ENCODE data around the gene EPHA7. TPM values are rescaled to one million over a fixed set of nuclear protein-coding genes. Genes with fewer than 3 reads are reported as not detected.

The EPHA7 gene
- polyA plus RNA-seq, 1 donor (not counting 4 experiments of a cell fraction or from before 2014, with no cell fraction given): not detected

DNA sequence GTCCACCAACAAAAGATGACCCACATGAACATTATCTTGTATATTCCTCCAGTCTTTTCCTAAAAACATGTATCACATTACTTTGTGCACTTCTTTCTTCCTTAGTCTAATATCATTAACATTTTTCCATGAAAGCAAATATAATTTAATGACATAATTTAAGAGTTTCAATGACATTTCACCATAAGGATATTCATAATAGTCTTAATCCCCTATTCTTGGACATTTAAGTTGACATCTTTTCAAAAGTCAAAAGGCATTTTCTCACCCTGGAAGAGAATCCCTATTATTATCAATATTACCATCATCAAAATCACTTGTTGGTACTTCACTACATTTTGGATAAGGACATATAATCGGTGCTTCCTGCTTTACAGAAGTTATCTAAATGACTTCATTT is 31.3 kb downstream of the EPHA7 start:
- Histone ChIP-seq H3K4me3 (ENCODE audit: control insufficient read depth in 2 of 3, extremely low read depth in 1 of 3, insufficient read depth in 2 of 3, low read depth in 1 of 3, low read length in 3 of 3) (no peak overlapping the region), H3K4me2 (ENCODE audit: control insufficient read depth, extremely low read depth, insufficient read depth, low read depth, low read length) (no peak overlapping the region), H3K4me1 (ENCODE audit: control insufficient read depth, extremely low read depth, insufficient read depth, low read length) (no peaks in the 10 kb centered on the region), H3K36me3 (ENCODE audit: control insufficient read depth in 2 of 2, extremely low read depth in 1 of 2, insufficient read depth in 2 of 2, low read length in 2 of 2) (no peaks in the 10 kb centered on the region), H3K9ac (ENCODE audit: control insufficient read depth, extremely low read depth, insufficient read depth, low read length) (no peak overlapping the region), H3K79me2 (ENCODE audit: control insufficient read depth, insufficient read depth, low read length) (no peaks in the 10 kb centered on the region), H3K9me1 (ENCODE audit: control insufficient read depth, extremely low read depth, insufficient read depth, low read length) (no peaks in the 10 kb centered on the region), H3K27ac (ENCODE audit: control insufficient read depth, insufficient read depth, low read length) (no peak overlapping the region), H3K9me3 (ENCODE audit: control insufficient read depth, low read depth, low read length) (no peaks in the 10 kb centered on the region), H4K20me1 (ENCODE audit: control insufficient read depth, extremely low read depth, insufficient read depth, low read length) (no peaks in the 10 kb centered on the region), H2AFZ (ENCODE audit: control insufficient read depth, low read length) (no peak overlapping the region), H3K27me3 (ENCODE audit: control insufficient read depth, extremely low read depth, insufficient read depth, low read length) (no peaks in the 10 kb centered on the region)
- TF ChIP-seq EZH2 (IDR thresholded peaks at IDR 0.05; ENCODE audit: low read length): no peak
- TF ChIP-seq, protein P1, sequence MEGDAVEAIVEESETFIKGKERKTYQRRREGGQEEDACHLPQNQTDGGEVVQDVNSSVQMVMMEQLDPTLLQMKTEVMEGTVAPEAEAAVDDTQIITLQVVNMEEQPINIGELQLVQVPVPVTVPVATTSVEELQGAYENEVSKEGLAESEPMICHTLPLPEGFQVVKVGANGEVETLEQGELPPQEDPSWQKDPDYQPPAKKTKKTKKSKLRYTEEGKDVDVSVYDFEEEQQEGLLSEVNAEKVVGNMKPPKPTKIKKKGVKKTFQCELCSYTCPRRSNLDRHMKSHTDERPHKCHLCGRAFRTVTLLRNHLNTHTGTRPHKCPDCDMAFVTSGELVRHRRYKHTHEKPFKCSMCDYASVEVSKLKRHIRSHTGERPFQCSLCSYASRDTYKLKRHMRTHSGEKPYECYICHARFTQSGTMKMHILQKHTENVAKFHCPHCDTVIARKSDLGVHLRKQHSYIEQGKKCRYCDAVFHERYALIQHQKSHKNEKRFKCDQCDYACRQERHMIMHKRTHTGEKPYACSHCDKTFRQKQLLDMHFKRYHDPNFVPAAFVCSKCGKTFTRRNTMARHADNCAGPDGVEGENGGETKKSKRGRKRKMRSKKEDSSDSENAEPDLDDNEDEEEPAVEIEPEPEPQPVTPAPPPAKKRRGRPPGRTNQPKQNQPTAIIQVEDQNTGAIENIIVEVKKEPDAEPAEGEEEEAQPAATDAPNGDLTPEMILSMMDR (optimal IDR thresholded peaks at IDR 0.05 in 1 of 3, IDR thresholded peaks at IDR 0.05 in 1 of 3, conservative IDR thresholded peaks at IDR 0.05 in 1 of 3; ENCODE audit: extremely low read depth in 1 of 3, insufficient read depth in 2 of 3, low read length in 3 of 3): no peak
- dilution Hi-C loops (cut with MboI; ENCODE audit: extremely low pct_ligation_motif_present, low sequenced_read_pairs): no loop called here
- FAIRE-seq: no peak
- DNase-seq (ENCODE audit: low read depth, low spot score): no peak

DNA sequence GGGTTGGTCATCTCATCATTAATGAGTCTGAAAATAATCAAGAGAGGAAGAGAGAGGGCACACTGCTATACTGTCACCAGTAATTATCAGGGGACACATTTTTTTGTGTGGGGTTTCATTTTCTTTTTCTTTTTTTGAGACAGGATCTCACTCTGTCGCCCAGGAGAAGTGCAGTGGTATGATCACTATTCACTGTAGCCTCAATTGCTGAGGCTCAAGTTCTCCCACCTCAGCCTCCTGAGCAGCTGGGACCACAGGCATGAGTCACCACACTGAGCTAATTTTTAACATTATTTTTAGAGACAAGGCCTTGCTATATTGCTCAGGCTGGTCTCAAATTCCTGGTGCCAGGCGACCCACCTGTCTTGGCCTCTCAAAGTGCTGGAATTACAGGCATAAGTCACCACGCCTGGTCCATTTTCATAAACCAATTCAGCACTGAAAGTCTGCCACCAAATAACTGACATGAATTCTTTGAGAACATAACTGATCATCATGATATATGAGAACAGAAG is 43.3 kb downstream of the EPHA7 start:
- Histone ChIP-seq H3K4me1 (ENCODE audit: control insufficient read depth, extremely low read depth, insufficient read depth, low read length) (no peaks in the 10 kb centered on the region), H3K4me2 (ENCODE audit: control insufficient read depth, extremely low read depth, insufficient read depth, low read depth, low read length) (no peak overlapping the region), H3K79me2 (ENCODE audit: control insufficient read depth, insufficient read depth, low read length) (no peaks in the 10 kb centered on the region), H3K9me3 (ENCODE audit: control insufficient read depth, low read depth, low read length) (no peaks in the 10 kb centered on the region), H3K36me3 (ENCODE audit: control insufficient read depth in 2 of 2, extremely low read depth in 1 of 2, insufficient read depth in 2 of 2, low read length in 2 of 2) (no peaks in the 10 kb centered on the region), H4K20me1 (ENCODE audit: control insufficient read depth, extremely low read depth, insufficient read depth, low read length) (no peaks in the 10 kb centered on the region), H3K4me3 (ENCODE audit: control insufficient read depth in 2 of 3, extremely low read depth in 1 of 3, insufficient read depth in 2 of 3, low read depth in 1 of 3, low read length in 3 of 3) (no peak overlapping the region), H3K9ac (ENCODE audit: control insufficient read depth, extremely low read depth, insufficient read depth, low read length) (no peak overlapping the region), H3K27me3 (ENCODE audit: control insufficient read depth, extremely low read depth, insufficient read depth, low read length) (no peaks in the 10 kb centered on the region), H3K9me1 (ENCODE audit: control insufficient read depth, extremely low read depth, insufficient read depth, low read length) (no peaks in the 10 kb centered on the region), H3K27ac (ENCODE audit: control insufficient read depth, insufficient read depth, low read length) (no peak overlapping the region), H2AFZ (ENCODE audit: control insufficient read depth, low read length) (no peak overlapping the region)
- TF ChIP-seq EZH2 (IDR thresholded peaks at IDR 0.05; ENCODE audit: low read length): no peak
- TF ChIP-seq, protein P1 (optimal IDR thresholded peaks at IDR 0.05 in 1 of 3, IDR thresholded peaks at IDR 0.05 in 1 of 3, conservative IDR thresholded peaks at IDR 0.05 in 1 of 3; ENCODE audit: extremely low read depth in 1 of 3, insufficient read depth in 2 of 3, low read length in 3 of 3): no peak
- DNase-seq (ENCODE audit: low read depth, low spot score) (no peak), FAIRE-seq (no peak)
- dilution Hi-C loops (cut with MboI; ENCODE audit: extremely low pct_ligation_motif_present, low sequenced_read_pairs): no loop called here

All from keratinocyte (primary cell).